HG03354 (cell line): ENCODE data around the gene CEP104.
"Not testable (repeated sequence)": the region's sequence is repeated elsewhere in the genome, so short reads cannot be mapped to it uniquely, and the experiment has no call there.

ENCODE experiments used
- ATAC-seq: cut with Tn5 transposase; IDR thresholded peaks from one replicate; pipeline ENCODE4 v1.9.1; 2021; ENCODE audit warnings: mild to moderate bottlenecking; ENCODE audit not compliant: unreplicated experiment, poor library complexity, severe bottlenecking

The CEP104 gene

GRCh38 chr1:3810149-3810761, 46.8 kb downstream of the CEP104 start:
- not testable (repeated sequence) for ATAC-seq

DNA sequence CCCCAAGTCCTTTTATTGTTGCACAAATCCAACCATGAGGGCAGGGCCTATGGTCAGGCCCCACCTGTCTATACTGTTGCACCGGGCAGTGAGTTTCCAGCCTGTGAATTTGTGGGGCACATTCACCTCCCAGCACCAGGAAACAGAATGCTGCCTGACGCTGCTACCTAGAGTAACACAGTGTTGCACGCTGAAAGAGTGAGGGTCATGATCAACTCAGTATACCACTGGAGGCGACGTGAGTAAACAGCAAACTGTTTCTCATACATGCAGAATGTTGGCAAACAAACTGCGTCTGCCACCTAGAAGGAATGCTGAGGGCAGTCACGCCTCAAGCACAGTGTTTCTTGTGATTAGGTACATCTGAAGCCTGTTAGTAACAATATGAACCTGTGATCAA, 47.3 kb downstream of the CEP104 start:
- no peak for ATAC-seq

- ATAC-seq: no peak
Measured at GRCh38 chr1:3807769-3808168, 49.2 kb downstream of the CEP104 start.

DNA sequence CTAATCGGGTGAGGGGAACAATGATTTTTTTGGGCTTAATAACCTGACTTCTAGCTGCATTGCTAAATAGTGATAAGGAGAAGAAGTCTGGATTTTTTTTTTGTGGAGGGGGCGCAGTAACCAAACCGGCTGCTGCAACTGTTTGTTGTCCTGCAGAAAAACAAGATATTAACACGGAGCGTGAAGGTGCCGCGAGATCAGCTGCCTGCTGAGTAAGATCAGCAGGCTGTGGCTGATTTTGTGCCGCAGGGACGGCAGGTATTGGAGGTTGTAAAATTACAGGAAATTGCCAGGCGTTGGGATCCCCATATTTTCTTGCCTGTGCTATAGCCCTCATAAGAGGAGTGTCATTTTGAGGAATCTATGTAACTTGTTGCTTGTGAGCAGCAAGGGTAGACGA, 52.0 kb downstream of the CEP104 start:
- no peak for ATAC-seq

DNA sequence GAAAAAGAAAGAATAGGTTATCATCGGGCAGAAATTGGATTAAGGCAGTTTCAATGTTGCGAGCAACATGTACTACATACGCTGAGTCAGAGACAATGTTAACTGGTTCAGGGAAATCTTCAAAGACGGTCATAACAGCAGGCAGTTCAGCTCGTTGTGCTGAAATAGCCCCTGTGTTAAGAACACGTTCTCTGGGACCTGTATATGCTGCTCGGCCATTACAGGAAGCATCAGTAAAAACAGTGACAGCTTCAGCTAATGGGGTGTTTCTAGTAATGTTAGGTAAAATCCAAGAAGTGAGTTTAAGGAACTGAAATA, 52.4 kb downstream of the CEP104 start:
- not testable (repeated sequence) for ATAC-seq

- ATAC-seq: no peak
Measured at GRCh38 chr1:3803905-3804626, 52.9 kb downstream of the CEP104 start.

- ATAC-seq: not testable (repeated sequence)
Measured at GRCh38 chr1:3800795-3801194, 56.2 kb downstream of the CEP104 start.

GRCh38 chr1:3799976-3800685, 56.9 kb downstream of the CEP104 start:
- ATAC-seq: no peak

GRCh38 chr1:3796215-3797061, 60.6 kb downstream of the CEP104 start, which contains the start of gene LRRC47:
LRRC47 (minus strand) TSS chr1:3796498; CDS start chr1:3796476, 22 bp downstream.
- ATAC-seq: peak; percentile 99

GRCh38 chr1:3795453-3796214, 61.4 kb downstream of the CEP104 start:
- peak; percentile 34 for ATAC-seq

DNA sequence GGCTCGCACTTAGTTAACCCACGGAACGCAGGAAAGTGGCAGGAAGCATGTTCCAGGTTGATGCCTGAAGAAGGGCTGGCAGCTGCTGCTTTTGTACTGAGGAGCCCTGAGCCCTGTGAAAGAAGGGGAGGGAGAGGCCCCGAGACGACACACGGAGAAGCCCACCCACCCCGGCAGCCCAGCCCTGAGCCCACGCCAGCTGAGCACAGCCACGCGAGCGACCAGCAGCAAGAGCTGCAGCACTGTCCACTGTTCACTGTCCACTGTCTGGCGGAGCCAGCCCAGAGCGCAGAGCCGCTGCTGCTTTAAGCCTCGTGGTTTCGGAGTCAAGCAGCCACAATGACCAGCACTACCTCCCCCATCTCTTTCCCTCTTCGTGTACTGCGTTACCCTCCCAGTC, 66.1 kb downstream of the CEP104 start:
- no peak for ATAC-seq

DNA sequence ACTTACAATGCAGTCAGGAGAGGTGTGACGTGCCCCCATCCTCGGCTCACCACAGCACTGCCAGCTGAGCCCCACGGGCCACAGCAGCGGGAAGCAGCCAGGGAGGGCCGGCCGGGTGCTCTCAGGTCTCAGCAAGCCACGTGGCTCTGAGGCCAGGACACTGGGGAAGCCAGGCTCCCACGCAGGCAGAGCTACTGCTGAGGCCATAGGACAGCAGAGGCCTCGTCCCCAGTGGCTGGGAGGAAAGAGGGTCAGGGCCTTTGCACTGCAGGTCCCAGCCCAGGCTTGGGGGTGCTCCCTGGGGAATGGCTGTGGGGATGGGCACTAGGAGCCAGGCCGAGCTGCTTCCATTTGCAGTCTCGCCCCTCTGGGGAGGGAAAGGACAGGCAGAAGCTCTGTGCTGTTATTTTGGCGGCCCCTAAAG, 66.5 kb downstream of the CEP104 start:
- ATAC-seq: no peak

GRCh38 chr1:3789421-3790300, 67.3 kb downstream of the CEP104 start:
- no peak for ATAC-seq

GRCh38 chr1:3788756-3789420, 68.1 kb downstream of the CEP104 start:
- ATAC-seq: no peak

- no peak for ATAC-seq
Measured at GRCh38 chr1:3787745-3788605, 69.0 kb downstream of the CEP104 start.

- no peak for ATAC-seq
Measured at GRCh38 chr1:3787349-3787715, 69.7 kb downstream of the CEP104 start.
